ENCODE results near the gene PIP5K1B. TPM values are rescaled to one million over a fixed set of nuclear protein-coding genes. Genes with fewer than 3 reads are reported as not detected.

The PIP5K1B gene
- total and polyA plus RNA-seq, 4 donors, result 0.09 to 30.9 (median 0.29) TPM

- no peak for DNase-seq (ENCODE audit: low spot score)
- Histone ChIP-seq H3K9me3 (ENCODE audit: control insufficient read depth in 4 of 4, low read length in 3 of 4) (peaks cover 0 to 2% (median 0%) of the 10 kb centered on the region in 4 donors), H3K36me3 (ENCODE audit: control insufficient read depth in 4 of 4, insufficient read depth in 3 of 4, low read depth in 1 of 4, low read length in 3 of 4) (peaks cover 0 to 2% (median 0%) of the 10 kb centered on the region in 4 donors), H3K9ac (ENCODE audit: low read depth in 1 of 2, low read length in 2 of 2) (no peak overlapping the region), H3K27me3 (ENCODE audit: control insufficient read depth in 4 of 4, insufficient read depth in 4 of 4, low read length in 3 of 4) (no peaks in the 10 kb centered on the region), H3K27ac (ENCODE audit: low read depth in 1 of 2, low read length in 2 of 2) (no peak overlapping the region), H3K4me1 (ENCODE audit: control insufficient read depth in 4 of 4, insufficient read depth in 4 of 4, low read length in 3 of 4) (peaks cover 0 to 4% (median 3%) of the 10 kb centered on the region in 4 donors), H3K4me3 (ENCODE audit: low read depth in 1 of 3, low read length in 3 of 3) (no peak overlapping the region)
- no peak for TF ChIP-seq JUND (IDR thresholded peaks at IDR 0.05)
- TF ChIP-seq HNF4A (conservative IDR thresholded peaks at IDR 0.05), result no peak
- no peak for TF ChIP-seq SP1 (IDR thresholded peaks at IDR 0.05)
- TF ChIP-seq ATF3 (IDR thresholded peaks at IDR 0.05), result no peak
- TF ChIP-seq HNF4G (IDR thresholded peaks at IDR 0.05), result no peak
- TF ChIP-seq CTCF (IDR thresholded peaks at IDR 0.05; ENCODE audit: low read depth, low read length, missing input control), result no peak
- no peak for TF ChIP-seq RXRA (IDR thresholded peaks at IDR 0.05)
- TF ChIP-seq REST (IDR thresholded peaks at IDR 0.05), result no peak
- no peak for TF ChIP-seq TAF1 (conservative IDR thresholded peaks at IDR 0.05)
- no peak for TF ChIP-seq YY1 (IDR thresholded peaks at IDR 0.05)
- no peak for TF ChIP-seq NR2F2 (IDR thresholded peaks at IDR 0.05)
- TF ChIP-seq ZBTB33 (IDR thresholded peaks at IDR 0.05), result no peak
- no peak for TF ChIP-seq GABPA (IDR thresholded peaks at IDR 0.05 in 1 of 2, conservative IDR thresholded peaks at IDR 0.05 in 1 of 2)
- TF ChIP-seq RAD21 (IDR thresholded peaks at IDR 0.05), result no peak
- TF ChIP-seq FOXA2 (IDR thresholded peaks at IDR 0.05), result no peak
- TF ChIP-seq MAX (IDR thresholded peaks at IDR 0.05), result no peak
- TF ChIP-seq FOXA1 (IDR thresholded peaks at IDR 0.05), result no peak
- WGBS, result 82% methylated on average over 1 of the region's 1 CpG
Observed at GRCh38 chr9:69030851-69031645, 326.0 kb downstream of the PIP5K1B start.
